ENCODE results near the gene PLEKHD1.

PLEKHD1 gene

DNA sequence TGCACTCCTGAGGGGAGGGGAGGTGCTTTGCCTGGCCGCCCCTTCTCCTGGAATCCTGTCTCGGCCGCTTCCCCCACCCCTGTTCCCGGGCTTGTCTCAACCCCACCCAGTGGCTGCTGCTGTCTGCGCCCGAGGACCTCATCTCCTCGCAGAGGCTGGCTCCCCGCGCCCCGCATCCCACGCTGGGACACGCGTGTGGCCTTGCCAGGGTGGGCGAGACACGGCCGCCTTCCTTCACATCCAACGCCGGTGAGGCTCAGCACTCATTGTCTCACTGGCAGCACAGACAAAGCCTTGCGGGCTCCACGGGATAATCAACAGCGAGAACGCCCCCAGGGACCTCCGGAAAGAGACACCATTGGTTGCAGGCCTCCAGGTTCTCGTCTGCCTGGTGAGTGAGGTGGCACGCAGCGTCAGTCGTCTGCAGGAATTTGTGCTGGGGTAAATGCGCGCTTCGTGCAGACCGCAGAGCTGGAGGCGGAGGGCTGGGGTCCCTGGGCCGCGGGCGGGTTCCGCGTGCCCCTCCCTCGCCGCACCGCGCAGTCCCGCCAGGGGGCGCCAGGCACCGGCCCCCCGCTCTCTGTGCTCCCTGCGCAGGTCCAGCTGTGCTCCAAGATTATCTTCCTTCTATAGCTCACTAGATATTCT, 63.3 kb downstream of the PLEKHD1 start:
- DNase-seq (ENCODE audit: low spot score): no peak

DNA sequence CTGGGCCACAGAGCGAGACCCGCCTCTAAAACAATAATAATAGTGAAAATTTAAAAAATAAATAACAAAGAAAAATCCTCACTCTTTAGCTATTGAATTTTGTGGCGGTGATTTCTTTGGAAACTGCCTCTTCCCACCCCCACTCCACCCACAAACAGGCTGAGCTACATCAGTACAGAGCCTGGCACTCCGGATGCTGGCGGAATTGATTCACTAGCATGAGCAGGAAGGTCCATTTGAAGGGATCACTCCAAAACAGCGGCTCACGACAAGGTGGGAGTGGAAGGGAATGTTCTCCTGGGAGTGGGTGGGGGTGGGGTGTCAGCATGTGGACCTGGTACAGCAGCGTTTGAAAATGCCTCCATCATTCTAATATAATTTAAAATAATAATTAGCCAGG, 64.0 kb downstream of the PLEKHD1 start:
- DNase-seq (ENCODE audit: low spot score): no peak

DNA sequence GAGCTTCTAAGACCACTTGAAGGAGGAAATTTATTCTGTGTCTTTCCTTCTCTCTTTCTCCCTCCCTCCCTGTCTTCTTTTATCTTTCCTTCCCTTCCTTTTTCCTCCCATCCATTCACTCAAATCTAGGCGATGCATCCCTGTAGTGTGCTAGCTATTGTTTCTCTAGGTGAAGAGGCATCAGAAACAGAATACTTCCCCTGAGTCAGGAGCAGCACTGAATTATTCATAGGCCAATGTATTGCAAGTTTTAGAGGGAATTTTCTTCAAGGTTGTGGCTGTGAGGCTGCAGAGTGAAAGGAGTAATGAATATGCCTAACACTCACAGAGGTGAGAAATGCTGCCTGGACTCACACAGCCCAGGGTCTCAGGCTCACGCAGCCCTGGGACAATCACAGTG, 67.0 kb downstream of the PLEKHD1 start:
- no peak for DNase-seq (ENCODE audit: low spot score)

DNA sequence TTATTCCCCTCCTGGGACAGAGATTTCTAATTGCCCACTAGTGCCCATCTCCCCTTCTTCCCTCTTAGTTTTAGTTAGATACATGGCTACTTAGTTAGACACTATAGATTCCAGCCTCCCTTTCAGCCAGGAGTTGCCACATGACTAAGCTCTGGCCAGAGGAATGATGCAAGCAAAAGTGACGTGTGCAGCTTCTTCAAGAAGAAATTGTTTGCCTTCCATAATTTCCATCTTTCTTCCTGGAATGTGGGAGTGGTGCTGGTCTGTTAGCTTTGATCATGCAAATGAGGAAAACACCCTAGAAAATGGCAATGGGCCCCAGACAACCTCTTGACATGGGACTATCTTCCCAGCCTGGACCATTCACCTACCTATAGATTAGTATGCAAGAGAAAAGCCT, 68.7 kb downstream of the PLEKHD1 start:
- DNase-seq (ENCODE audit: low spot score): no peak

DNA sequence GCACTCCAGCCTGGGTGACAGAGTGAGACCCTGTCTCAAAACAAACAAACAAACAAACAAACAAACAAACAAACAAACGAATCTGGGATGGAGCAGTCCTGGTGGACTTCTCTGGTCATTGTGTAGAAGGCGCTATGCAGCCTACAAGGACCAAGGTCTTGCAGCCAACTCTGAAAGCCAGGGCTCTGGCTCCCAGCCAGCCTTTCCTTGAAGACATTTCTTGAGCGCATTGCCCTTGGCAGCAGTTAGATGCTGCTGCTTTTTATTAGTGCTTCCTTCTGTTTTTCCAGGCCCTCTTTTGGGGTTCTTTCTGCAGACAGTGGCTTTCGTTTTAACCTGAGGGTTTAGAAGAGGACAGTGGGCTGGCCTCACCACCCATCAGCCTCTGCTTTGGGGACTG, 70.0 kb downstream of the PLEKHD1 start:
- no peak for DNase-seq (ENCODE audit: low spot score)

DNA sequence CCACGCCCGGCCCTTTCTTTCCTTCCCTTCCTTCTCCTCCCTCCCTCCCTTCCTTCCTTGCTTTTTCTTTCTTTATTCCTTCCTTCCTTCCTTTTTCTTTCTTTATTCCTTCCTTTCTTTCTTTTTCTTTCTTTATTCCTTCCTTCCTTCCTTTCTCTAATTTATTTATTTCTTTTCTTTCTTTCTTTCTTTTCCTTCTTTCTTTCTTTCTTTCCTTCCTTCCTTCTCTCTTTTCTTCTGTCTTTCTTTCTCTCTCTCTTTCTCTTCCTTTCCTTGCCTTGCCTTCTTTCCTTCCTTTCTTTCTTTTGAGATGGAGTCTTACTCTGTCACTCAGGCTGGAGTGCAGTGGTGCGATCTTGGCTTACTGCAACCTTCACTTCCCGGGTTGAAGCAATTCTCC, 74.2 kb downstream of the PLEKHD1 start:
- no peak for DNase-seq (ENCODE audit: low spot score)

DNA sequence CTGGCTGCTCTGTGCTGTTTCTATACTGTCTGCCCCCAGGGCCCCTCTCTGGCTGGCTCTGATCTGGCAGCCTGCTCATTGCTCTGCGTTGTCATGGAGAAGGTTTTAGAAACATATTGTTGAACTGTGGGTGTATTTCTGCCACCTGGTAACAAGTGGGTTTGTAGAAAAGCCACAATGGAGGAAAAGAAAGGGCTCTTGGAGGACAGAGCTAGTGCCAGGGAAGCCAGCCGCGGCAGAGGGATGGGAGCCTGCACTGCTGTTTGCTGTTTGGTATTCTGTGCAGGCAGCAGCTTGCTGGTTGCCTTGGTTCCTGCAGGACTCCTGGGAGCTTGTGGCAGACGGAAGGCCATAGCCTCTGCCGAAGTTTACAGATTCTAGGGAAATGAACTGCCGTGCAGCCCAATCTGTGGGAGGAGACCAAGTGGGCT, 75.1 kb downstream of the PLEKHD1 start:
- no peak for DNase-seq (ENCODE audit: low spot score)

DNA sequence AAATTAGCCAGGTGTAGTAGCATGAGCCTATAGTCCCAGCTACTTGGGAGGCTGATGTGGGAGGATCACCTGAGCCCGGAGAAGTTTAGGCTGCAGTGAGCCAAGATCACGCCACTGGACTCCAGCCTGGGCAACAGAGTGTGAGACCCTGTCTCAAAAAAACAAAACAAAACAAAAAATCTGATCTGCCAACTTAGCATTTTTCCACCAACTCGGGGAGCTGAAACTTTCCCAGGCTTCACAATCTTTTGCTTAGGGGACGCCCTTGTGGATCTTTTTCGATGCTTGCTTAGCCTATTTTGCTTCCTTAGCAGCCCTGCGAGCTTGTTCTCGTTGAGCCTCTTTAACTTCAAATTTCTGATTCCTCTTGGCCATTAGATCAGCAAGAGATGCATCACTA, 76.3 kb downstream of the PLEKHD1 start:
- no peak for DNase-seq (ENCODE audit: low spot score)

DNA sequence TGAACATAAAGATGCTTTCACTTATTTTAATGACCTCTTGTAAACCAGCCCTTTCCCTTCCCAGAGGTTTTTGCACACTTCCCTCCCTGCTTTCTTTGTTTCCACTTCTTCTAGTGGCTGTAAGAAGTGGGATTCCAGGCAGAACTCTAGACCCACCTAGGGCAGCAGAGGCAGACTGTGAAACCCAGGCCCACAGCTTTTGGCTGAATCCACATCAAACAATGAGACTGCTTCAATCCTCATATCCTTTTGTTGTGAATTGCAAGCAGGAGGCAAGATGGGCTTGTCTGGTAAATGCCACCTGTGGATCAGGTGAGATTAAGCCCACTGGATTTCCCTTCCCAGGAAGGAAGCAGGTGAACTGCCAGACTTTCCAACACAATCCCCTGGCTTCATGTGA, 77.4 kb downstream of the PLEKHD1 start:
- no peak for DNase-seq (ENCODE audit: low spot score)

DNA sequence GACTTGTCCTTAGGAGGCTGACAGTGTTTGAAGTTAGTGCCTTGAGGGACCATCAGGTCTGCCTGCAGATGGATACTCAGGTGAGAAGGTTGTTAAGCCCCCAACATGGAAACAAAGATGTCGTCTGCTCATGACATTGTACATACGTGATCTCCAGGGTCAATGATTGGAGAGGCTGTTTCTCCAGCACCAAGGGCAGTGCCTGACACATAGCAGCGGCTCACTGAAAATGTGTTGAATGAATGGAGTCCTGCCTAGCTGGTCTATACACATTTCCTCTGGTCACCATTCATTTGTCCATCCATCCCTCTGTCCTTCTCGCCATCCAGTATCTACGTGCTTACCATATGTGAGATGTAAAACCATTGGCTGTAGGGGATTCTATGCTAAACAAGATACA, 83.0 kb downstream of the PLEKHD1 start:
- no peak for DNase-seq (ENCODE audit: low spot score)

DNA sequence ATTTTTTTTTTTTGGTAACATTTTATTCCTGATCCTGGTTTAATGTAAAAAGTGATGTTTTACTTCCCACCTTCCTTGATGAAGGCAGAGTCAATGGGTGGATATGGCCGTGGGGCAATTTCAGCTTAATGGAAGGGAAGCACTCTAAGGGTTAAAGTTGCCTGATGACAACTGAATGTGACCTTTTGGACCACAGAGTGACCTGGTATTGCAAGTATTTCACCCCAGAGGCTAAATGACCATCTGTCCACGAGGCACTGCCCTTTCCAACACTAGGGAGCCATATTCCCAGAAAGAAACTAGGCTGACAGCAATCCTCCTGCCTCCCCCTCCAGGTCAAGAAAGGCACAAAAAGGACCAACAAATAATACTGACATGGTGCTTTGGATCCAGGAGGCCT, 85.3 kb downstream of the PLEKHD1 start:
- no peak for DNase-seq (ENCODE audit: low spot score)

DNA sequence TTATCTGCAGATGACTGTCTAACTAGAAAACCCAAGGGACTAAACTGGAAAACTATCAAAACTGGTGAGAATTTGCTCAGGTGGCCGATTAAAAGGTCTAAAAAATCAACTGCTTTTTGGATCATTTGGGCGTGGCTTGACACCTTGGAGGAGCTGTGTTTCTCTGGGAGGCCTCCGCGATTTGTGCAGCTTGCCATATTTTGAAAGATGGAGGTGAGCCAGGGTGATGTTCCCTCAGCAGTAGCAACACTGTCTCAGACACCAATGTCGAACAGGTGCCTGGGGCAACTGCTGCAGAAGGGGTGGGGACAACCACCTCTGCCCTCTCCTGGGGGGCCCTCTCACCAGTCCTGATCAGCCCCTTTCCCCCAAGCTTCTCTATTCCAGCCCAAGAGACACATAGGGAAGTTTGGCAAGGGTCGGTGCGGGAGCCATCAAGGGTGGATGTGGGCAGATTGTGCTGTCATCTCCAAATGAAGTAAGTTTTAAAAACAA, 86.4 kb downstream of the PLEKHD1 start:
- DNase-seq (ENCODE audit: low spot score): no peak

DNA sequence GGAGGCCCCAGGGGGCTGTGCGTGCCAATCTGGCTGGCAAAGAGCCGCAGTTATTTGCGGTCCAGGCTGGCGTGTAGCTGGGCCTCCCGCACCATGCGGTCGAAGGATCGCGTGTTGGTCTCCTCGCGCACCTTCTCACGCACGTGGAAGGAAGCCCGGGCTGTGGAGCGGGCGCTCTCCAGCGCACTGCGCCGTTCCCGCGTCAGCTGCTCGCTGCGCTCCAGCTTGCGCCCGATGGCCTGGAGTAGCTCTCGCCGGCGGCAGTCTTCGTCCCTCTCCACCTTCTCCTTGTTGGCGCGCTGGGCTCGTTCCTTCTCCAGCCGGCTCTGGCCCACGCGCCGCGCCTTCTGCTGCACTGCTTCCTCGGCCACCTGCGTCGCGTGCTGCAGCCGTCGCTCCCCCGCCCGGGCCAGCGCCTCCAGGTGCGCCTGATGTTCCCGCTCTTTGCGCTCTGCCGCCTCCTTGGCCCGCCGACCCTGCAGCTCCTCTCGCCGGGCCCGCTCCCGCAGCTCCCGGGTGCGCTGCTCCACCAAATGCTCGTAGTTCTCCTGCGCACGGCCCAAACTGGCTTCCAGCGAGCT, 87.0 kb downstream of the PLEKHD1 start:
- DNase-seq (ENCODE audit: low spot score): no peak

DNA sequence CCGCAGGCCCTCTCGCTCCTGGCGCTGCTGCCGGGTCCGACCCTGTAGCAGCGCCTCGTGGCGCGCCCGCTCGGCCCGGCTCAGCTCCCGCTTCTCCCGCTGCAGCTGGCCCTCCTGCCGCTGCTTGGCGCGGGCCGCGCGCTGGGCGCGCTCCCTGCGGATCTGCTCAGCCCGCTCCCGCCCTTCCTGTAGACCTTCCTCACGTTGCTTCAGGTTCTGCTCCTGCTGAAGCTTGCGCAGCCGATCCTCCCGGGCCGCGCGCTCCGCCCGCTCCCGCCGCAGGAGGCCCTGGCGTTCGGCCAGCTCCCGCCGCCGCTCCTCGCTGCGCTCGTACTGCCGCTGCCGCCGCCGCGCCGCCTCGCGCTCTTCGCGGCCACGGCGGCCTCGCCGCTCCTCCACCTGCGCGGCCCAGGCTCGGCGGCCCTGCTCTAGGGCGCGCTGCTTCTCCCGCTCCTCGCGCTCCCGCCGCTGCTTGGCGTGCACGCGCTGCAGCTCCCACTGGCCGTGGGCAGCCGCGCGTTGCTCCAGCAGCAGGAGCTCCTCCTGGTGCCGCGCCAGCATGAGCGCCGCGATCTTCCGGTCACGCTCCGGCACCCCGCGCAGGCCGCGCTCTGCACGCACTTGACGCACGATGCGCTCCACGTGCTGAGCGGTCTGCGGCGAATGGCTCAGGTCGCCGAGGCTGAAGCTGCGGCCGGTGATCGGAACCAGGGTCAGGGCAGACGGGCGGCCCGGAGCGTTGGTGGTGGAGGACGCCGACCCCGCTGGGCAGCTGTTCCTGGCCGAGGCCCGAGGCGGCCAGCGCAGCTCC, 87.7 kb downstream of the PLEKHD1 start:
- no peak for DNase-seq (ENCODE audit: low spot score)

DNA sequence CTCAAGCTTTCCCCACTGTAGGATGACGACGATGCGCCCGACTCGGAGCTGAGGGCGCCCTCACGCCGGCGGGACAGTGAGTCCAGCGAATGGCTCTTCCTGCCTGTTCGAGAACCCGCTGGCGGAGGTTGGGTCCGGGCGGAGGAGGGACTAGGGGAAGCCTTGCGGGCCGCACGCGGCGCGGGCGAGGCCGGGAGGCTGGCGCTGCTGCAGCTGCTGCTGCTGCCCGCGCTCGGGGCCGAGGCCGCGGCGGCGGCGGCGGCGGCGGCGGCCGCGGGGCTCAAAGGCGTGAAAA, 88.3 kb downstream of the PLEKHD1 start:
- DNase-seq (ENCODE audit: low spot score): no peak

DNA sequence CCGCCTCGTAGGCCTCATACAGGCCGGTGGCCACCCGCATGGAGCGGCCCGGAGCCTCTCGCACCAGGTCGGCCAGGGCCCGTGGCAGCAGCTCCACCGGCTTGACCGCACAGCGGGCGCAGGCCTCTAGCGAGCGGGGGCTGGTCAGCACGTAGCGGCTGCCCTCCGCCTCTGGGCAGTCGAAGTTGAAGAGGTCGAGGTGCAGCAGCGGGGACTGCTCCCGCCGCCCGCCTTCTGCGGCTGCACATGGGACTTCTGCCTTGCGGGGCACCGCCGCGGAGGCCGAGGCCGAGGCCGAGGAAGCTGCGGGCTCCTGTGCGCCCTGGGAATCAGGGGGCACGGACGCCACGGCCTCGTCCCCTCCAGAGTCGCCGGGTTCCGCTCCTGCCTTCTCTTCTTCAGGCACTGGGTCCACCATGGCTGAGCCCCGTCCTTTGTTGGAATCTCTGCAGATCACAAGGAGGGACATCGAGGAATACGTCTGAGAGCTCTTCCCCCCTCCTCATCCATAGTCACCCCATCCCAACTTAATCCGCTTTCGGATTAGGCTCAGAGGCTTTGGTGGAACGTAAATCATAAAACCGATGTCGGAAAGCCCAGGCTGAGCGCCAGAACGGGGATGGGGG, 88.8 kb downstream of the PLEKHD1 start:
- no peak for DNase-seq (ENCODE audit: low spot score)

DNA sequence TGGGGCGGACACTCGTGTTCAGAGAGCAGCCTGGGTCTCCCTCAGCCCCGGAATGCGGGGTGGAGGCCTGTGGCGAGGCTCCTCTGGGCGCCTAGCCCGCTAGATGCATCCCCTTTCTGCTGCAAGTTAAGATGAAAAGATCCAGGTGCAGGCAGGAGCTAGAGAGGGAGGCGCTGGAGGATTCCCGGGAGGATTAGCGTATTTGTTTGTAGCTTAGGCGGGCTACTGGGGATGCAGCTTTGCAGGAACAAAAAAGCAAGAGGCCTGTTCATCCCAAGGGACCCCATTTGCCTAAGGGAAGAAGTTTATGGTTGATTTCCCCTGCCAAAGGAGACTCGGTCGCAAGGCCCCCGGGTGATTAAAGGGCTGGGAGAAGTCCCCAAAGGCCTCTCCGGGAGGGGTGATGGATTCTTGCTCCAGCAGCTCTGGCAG, 89.3 kb downstream of the PLEKHD1 start:
- no peak for DNase-seq (ENCODE audit: low spot score)

DNA sequence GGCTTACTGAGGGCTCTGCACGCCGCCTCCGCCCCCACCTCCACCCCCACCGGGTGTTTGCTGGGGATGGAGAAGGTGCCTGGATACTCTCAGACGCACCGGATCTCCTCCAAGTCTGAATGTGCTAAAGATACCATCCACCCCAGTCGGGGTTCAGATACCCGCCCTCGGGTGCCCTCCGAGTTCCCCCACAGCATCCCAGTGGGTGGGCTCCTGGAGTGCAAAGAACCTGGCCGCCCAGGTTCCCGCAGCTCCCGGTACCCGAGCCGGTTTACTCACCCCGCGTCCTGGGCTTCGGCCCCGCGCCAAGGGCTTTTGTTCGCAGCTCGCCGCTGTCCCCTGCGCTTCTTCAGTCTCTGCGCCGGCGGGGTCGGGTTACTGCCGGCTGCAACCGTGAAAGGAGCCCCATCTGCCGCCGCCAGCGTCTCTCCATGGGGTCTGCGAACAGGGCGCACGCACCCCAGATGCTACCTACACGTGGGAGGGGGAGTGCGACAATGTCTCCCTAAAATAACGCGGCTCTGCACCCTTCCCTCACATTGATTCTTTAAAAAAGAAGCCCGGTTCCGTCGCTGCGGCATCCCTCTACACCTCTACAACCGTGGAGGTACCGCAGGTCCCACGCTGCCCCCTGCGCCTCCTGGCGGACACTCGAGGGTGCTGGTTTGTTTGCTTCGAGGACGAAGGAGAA, 89.9 kb downstream of the PLEKHD1 start, which contains the start of gene CCDC177:
Gene CCDC177 (minus strand): TSS at position 609 of the 691 bp plus-strand sequence. CDS start 1,249 bp downstream, outside the sequence.
- peak; percentile 60 for DNase-seq (ENCODE audit: low spot score)

DNA sequence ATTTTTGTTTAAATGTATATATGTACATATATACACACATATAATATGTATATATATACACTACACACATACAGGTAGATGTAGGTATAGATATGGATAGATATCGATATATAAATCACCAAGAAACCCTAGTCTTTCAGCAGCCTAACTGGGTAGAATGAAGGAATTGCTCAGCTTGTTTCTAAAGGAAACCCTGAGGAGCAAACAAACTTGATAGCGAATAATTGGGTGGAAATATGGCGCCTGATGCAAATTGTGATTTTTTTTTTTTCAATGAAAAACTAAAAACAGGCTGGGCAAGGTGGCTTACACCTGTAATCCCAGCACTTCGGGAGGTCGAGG, 90.4 kb downstream of the PLEKHD1 start:
- DNase-seq (ENCODE audit: low spot score): no peak

DNA sequence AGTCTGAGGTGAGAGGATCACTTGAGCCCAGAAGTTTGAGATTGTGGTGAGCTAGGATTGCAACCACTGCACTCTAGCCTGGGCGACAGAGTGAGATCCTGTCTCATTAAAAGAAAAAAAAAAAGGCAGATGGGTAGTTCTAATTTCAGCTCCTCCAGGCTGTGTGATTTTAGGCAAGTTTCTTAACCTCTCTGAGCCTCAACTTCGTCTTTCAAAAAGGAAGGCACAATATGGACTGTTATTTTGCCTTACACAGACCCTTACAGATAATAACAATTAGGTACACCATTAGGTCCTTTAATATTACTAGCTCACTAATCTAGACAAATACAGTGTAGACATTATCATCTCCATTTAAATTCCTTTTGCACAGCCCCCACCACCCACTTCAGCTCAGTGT, 94.9 kb downstream of the PLEKHD1 start:
- DNase-seq (ENCODE audit: low spot score): no peak

DNA sequence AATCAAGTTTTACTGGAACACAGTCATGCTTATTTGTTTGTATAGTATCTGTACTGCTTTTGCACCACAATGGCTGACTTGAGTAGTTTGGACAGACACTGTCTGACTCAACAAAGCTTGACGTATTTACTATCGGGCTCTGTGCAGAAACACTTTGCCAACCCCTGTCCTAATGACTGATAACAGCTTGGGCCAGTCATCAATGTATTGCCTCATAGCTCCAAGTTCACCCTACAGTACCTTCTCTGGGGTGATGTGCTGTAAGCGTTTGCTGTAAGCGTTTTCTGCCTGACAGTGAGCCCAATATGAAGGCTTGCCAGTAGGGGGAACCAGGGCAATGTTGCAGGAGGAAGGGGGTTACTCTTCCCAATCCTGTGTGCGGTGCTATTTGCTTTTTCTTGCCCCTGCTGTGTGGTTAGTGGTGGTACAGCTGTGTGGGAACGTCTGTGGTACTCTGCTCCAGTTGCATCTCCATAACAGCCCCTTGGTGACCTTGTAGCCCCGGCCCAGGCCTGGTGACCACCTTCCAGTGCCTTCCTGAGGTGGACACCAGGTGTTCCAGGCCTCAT, 95.6 kb downstream of the PLEKHD1 start:
- no peak for DNase-seq (ENCODE audit: low spot score)
